CD4-positive, alpha-beta T cell treated with Interferon gamma for 1 hour (primary cell): ENCODE data around the gene HDHD3.
"Not testable (repeated sequence)": the region's sequence is repeated elsewhere in the genome, so short reads cannot be mapped to it uniquely, and the experiment has no call there.

Experiments
- DNase-seq: peaks from one replicate; pipeline ENCODE4 v3.0.0-alpha.2; 2020

The HDHD3 gene, protein sequence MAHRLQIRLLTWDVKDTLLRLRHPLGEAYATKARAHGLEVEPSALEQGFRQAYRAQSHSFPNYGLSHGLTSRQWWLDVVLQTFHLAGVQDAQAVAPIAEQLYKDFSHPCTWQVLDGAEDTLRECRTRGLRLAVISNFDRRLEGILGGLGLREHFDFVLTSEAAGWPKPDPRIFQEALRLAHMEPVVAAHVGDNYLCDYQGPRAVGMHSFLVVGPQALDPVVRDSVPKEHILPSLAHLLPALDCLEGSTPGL

DNA sequence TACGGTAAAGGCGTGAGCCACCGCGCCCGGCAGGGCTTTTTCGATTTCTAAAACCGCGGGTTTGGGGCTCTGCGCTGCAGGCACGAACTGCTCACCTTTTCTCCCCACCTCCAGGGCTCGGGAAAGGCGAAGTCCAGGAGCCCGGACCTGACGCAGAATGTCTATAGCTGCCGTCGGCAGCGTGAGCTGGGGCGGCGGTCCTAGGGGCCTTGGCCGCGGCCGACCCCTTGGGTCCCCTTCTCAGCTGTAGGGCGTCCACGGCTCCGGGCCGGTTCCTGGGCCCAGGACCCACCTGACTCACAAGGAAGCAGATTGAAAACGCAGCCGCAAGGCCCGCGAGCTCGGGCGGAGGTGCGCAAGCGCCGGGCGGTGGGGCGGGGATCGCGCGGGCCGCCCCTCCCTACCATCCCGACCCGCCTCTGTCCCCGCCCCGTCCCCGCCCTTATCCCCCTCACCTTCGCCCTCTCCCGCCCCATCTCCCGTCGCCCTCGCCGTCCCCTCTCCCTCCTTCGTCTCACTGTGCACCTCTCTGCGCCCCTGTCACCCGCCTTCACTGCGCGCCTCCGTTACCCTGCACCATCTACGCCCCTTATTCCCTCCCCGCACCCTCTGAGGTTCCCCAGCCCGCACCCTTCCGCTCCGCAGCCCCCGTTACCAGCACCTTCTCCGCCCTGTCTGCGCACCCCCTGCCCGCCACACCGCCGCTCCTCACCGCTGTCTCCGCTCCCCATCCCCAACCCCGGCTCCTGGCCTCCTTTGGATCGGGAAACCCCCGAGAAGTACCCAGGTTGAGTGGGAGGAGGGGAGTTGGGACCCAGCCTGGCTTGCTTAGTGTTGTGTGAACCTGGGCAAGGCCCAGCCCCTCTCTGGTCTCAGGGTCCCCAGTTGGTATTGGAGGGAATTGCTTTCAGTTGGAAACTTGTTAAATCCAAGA is at the start of gene HDHD3:
Gene HDHD3, minus strand, starts transcription at position 353 of the 934 bp plus-strand sequence. CDS start 2,632 bp downstream, outside the sequence.
- peak; percentile 79 for DNase-seq

DNA sequence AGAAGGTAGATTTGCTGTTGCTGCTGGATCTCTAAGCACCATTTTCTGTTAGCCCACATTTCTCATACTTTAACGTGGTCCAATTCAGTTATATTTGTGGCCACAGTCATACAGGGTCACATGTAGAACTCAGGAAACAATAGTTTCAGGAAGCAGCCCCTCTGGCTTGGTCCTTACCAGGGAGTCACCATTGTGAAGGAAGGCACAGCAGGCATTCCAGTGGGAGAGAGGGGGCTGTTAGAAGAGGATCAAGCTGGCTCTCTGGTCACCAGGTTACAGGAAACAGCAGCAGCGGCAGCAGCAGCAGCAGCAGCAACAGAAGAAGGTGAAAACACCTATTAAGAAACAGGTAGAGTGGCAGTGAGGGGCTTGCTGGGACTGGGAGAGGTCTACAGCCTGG is 48.3 kb upstream of the HDHD3 start:
- no peak for DNase-seq

DNA sequence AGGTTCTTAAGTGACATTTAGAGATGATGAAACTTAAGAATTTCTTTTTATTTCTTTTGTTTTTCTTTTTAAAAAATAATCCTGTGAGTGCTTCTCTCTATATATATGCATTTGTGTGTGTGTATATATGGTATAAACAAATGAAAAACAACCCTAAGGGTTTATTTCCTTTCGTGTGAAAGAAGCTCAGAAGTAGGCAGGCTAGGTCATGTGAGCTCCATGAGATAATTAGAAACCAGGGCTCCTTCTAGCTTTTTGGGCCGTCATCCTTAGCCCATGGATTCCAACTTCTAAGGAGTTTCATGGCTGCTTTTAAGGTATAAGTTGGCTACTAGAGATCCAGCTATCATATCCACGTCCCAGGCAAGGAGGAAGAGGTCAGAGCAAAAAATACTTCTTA is 44.9 kb upstream of the HDHD3 start:
- DNase-seq: no peak

DNA sequence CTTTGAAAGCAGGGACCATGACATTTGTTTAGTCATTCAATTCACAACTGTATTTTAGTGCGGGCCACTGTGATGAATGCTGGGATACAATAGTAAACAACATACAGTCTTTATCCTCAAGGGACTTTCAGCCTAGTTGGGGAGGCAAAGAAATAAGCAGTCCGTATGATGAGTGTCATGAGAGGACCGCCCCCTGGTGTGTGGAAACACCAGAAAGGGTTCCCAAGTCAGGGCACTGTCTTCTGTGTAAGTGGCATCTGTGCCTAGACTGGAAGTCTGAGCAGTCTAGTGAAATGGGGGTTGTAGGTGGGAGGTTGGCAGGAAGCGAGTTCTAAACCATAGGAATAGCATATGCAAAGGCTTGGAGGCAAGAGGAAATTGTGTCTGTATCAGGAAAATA is 40.6 kb upstream of the HDHD3 start:
- no peak for DNase-seq

DNA sequence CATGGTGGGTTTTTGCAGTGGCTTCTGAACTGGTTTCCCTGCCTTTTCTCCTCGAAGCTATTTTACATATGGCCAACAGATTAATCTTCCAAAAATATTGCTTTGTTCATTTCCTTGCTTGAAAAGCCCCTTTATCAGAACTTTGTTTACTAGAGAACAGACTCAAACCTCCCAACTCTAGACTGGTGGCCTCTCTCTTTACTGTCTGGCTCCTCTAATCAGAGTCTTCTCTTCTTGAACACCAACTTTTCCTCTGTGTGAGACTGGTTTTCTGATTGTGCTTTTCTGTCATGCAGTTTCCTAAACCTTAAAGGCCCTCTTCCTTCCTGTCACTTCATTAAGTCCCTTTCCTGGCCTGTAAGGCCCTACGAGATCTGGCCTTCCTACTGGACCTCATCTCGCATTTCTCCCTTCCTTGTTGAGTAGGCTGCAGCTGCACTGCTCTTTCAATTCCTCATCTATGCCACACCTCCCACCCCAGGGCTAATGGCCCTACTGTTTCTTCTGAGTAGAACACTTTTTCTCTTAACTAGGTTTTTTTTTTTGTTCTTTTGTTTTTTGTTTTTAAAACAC is 39.4 kb upstream of the HDHD3 start:
- DNase-seq: peak; percentile 30

DNA sequence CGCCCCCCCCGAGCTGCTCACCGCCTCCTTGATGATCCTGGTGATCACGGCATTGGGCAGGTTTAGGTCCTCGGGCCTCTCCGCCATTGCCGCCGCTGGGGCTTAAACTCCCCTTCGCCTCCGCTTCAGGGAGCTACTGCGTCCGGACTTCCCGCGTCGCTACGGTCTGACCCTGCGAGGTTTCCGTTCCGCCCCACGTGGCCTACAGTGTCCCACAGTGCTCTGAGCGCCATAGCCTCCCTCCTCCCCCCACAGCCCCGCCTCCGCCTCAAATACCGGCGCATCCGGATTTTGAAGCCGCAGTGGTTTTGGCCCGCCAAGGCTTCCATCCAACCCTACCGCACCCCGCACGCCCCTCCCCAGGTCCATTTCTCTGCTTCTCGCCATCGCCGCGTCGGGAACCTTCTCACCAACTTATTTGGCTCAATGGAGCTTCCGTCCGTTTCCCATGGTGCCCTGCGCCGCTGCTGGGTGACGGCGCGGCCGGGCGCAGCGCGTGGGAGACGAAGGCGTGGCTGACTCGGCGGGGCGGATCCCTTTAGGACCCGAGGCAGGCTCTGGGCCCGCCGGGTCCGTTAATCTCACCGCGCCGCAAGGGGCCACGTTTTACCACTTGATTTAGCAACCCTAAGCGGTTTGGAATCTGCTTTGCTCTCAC is 33.5 kb upstream of the HDHD3 start, which contains the start of the genes C9orf43 and POLE3:
Gene C9orf43, plus strand, starts transcription at position 541 of the 658 bp plus-strand sequence. CDS start 2,747 bp downstream, outside the sequence.
Gene POLE3, minus strand, starts transcription at position 469 of the 658 bp plus-strand sequence. Its CDS starts 382 bp downstream, at position 87.
- DNase-seq: peak; percentile 91

DNA sequence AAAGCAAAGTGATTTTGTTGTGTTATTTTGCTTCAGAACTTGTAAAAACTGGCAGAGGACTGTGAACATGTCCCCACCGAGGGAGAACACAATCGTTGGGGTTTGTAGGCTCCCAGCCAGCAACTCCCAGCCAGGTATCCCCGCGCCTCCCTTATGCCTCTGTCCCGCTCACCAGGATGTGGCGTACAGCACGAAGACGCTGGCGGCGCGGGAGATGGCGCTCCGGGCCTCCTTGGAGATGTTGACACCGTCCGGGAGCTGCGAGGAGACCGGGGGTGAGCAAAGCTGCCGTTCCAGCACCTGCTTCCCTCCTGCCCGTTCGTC is 33.1 kb upstream of the HDHD3 start:
- no peak for DNase-seq

DNA sequence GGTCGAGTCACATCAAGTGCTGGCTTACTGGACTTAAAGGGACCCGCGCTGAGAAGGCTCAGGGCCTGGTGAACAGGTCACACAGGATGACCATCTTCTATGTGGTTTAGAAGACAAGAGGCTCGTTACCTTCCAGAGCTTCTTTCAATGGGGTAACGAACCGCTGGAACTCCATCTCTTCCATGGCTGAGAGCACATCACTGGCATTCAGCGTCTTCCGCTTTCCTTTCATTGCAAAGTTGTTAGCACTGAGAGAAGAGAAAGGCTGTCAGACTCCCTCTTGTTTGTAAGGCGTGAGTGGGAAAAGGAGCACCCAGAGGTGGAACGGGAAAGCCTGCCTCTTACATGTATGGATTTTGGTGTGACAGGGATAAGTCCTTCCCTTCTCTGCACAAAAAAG is 32.7 kb upstream of the HDHD3 start:
- no peak for DNase-seq

DNA sequence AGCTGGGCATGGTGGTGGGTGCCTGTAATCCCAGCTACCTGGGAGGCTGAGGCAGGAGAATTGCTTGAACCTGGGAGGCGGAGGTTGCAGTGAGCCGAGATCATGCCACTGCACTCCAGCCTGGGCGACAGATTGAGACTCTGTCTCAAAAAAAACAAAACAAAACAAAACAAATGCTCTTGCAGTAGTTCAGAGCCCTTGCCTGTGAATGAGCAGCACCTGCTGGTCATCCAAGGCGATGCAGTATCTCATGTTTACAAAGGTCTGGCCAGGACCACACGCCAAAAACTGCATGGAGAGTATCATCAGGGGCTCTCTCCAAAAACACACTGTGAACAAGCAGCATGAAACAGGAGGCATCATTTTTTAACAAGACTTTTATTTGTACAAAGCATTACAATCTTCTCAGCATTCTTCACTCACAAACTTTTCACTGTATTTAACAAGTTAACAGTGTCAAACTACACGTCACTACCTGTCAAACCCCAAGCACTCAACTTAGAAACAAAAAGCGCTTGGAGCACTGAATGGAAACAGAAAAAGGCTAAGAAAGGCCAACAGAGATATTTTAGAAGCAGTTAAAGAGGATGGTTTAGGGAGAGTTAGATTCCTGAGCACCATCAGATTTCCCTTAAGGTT is 30.2 kb upstream of the HDHD3 start:
- peak; percentile 62 for DNase-seq

DNA sequence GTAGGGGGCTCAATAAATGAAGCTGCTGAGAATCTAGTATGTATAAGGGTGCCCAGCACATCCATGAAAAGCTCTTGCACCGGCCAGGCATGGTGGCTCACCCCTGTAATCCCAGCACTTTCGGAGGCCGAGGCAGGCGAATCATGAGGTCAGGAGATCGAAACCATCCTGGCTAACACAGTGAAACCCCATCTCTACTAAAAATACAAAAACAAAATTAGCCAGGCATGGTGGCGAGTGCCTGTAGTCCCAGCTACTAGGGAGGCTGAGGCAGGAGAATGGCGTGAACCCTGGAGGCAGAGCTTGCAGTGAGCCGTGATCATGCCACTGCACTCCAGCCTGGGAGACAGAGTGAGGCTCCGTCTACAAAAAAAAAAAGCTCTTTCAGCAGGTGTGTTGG is 29.6 kb upstream of the HDHD3 start:
- DNase-seq: not testable (repeated sequence)

DNA sequence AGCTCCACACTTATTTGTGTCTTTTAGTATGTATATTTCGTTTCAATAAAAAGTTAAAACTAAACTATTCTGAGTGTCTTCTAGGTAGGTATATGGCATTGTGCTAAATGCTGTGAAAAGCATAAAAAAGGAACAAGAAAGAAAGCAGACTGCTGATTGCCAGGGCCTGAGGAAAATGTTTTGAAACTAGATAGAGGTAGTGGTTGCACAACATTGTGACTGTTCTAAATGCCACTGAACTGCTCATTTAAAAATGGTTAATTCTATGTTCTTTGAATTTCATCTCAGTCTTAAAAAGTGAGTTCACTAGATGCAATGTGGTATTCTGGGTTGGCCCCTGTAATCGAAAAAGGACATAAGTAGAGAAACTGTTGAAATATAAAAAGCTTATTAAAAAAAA is 26.9 kb upstream of the HDHD3 start:
- no peak for DNase-seq

DNA sequence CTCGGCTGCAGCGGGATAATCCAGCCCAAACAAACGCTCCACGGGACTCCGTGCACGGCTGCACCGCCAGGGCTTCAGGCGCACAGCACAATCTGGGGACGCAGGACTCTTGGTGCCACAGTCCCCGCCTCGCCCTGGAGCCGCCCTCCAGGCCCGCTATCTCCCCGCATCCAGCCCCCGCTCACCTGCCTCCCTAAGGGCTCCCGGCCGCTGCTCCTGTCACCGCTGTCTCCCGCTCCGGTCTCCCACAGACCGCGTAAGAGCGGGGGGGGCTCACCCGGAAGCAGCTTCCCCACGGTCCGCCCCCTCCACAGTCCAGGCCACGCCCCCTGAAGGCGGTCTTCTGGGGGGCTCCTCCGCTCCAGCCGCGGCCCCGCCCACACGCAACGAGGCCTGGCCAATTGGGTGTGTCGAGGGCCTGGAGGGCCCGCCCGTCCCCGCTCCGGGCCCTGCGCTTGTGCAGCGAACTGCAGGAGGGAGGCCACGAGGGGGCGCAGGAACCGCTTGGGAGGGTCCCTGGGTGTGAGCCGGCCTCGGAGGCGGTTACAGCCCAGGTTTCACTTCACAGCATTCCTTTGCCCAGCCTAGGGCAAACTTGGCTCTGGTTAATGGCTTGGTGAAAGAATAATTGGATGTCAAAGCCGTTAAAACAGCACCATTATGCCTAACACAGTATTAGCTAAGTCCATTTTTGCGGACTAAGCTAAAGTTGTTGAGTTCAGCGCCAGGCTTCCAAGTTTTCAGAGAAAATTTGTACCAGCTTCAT is 24.4 kb upstream of the HDHD3 start, which contains the start of gene ALAD:
Gene ALAD, minus strand, starts transcription at position 258 of the 766 bp plus-strand sequence. CDS start 7,725 bp downstream, outside the sequence.
- peak; percentile 99 for DNase-seq

DNA sequence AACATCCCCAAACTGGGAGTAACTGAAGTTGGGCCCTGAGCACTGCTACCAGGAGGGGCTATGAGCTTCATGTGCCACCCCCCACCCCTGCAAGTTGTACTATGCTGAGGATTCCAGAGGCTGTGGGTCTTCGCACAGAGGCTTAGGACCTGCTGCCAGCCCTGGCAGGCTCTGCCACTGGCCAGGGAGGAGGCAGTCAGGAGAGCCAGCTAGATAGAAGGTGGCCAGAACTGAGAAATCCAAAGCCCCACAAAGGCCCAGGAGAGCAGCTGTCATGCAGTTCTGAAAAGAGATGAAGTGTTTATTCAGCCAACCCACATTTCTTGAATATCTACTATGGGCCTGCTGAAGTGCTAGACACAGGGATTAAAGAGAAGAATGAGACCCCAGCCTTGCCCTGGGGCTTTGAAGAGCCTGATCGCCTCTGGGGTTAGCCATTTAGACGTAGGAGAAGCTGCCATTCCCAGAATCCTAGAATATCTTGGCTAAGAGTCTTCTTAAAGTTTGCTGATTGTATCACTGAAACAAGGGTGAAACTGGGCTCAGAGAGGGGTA is 22.9 kb upstream of the HDHD3 start:
- DNase-seq: no peak

DNA sequence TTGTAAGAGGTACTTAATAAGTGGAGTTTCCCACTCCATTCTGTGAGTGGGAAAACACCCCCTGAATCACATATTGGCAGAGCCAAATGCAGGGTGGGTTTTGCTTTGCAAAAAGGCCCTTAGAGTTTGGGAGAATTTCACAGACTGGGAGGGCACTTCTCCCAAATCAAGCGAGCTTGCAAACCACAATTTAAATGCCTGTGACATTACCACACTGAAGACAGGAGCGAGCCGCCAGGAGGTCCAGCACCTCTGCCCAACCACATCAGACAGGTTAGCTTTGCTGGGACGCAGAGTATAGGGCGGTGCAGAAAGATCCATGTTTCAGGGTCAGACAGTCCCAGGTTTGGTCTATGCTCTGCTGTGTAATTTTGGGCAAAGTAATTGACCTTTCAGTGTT is 22.0 kb upstream of the HDHD3 start:
- DNase-seq: no peak

DNA sequence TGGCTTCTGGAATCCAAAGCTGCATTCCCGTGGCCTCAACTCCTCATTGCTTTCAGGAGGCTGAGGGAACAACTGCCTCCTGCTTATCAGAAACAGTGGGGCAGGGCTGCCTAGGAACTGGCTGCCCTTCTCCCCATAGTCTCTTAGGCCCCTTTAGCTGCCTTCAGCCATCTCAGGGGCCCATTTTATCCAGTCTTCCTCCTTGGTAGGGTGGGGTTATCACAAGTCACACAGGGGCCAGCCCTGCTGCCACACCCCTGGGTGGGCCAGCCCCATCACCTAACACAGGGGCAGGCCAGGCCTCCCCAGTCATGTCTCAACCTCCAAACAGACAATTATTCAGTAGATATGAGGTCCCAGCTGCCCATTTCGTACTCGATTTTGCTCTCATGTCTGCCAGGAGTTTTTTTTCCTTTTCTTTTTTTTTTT is 20.4 kb upstream of the HDHD3 start:
- DNase-seq: no peak

DNA sequence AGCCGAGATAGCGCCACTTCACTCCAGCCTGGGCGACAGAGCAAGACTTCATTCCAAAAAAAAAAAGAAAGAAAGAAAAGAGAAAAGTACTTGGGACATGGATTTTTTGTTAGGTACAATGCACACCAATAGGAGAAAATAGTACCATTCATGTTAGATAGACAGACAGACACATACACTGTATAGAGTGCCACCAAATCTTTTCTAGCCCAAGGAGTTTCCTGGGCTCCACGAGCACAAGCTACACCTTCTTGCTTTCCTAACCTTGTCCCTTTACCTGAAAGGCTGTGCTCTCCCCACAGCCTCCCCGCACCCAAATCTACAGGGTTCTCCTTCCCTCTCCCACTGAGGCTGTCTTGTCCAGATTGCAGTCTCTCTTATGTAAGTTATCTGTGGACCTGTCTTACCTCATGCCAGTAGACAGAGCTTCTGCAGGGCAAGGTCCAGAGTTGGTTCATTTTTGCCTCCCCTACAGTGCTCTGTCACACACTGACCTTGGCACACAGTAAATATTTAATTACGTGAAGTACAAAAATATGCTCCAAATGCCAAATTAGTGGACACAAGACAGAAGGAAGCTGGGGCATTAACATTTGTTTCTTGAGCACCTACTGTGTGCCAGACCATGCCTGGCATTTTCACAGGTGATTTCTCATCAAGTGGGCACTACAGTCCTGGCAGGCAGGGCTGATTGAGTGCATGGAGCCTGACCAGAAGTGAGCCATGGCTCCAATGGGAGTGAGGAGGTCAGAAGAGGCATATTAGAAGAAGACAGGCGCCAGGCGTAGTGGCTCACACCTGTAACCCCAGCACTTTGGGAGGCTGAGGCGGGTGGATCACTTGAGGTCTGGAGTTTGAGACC is 18.4 kb upstream of the HDHD3 start:
- DNase-seq: no peak

DNA sequence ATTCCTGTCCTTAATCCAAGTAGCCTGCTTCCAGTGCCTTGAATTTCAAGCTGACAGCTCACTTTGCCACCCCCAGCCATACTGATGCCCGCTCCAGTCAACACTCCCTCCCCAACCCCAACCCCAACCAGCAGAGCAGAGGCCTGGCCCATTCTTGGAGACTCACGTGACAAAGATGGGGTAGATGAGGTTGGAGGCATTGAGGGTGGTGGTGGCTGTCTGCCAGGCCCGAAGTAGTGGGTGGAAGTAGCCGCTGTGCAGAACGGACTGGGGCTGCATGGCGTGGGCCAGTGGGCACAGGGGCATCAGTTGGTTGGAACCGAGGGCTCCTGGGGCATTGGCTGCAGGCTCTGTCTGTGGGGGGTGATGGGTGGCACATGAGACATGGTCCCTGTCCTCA is 16.5 kb upstream of the HDHD3 start:
- no peak for DNase-seq

DNA sequence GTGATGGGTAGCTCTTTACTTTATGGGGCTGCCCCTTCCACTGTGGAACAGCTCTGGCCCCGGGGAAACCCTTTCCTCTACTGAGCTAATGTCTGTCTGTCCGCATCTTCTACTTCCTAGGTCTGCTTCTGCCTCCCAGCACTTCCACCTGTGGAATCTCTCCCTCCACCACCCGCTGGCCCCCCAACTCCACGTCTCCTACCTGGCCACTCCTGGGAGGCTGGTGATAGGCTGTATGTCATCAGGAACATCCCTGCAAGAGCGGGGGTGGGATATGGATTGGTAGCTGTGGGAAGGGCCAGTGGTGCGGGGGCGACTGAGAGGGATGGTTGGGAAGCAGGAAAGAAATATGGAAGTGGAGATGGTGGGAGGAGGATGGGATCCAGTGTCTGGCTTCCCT is 15.1 kb upstream of the HDHD3 start:
- no peak for DNase-seq

DNA sequence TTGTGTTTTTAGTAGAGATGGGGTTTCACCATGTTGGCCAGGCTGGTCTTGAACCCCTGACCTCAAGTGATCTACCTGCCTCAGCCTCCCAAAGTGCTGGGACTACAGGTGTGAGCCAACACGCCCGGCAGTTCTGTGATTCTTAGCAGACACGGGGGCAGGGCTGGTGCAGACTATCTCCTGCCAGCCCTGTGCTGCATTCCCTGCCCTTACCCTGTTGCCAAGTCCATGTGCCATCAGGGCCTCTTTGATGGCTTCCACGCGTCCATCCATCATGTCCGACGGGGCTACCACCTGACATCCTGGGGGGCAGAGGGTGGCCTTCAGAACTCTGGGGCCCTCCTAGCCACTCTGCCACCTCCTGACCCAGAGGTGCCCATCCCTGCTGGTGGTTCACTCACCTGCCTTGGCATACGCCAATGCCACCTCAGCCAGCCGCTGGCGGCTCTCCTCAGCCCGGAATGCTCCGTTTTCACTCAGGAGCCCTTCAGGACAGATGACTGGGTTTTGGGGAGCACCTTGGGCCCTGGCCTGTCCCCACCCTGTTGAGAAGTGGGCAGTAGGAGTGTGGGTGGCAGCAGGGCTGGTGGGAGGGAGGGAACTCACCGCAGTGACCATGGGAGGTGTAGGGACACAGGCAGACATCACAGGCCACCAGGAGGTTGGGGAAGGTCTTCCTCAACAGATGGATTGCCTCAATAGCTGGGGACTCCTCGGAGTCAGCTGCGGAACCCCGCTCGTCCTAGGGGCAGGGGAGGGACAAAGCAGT is 13.6 kb upstream of the HDHD3 start:
- DNase-seq: no peak

DNA sequence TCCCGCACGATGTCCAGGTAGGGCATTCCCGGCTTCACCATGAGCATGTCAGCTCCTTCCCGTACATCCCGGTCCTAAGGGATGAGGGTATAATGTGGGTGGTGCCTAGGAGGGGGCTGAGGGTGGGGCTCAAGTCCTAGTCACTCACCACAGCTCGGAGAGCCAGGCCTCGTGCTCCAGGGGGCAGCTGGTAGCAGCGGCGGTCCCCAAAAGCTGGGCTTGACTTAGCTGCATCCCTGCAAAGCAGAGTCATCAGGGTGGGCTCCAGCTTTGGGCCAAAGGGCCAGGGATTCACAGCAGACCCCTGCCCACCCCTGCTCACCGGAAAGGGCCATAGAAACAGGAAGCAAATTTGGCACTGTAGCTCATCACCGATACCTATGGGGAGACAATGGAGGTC is 12.7 kb upstream of the HDHD3 start:
- DNase-seq: no peak
